Loucy (cell line): ENCODE measurements around the gene DSG4.

Experiments
- H2AFZ ChIP-seq: fragments of 200-600 bp; sonication (generic); 2 replicates; pipeline ENCODE4 v1.6.0; 2016; ENCODE audit warnings: antibody characterized with exemption, mild to moderate bottlenecking, low read length, moderate library complexity
- H3F3A ChIP-seq: fragments of 200-600 bp; 2 replicates; pipeline ENCODE4 v1.6.0; 2016; ENCODE audit warnings: antibody characterized with exemption, low read depth, mild to moderate bottlenecking
- H3K27me3 ChIP-seq: fragments of 200-600 bp; sonication (generic); 2 replicates; pipeline ENCODE4 v1.6.1; 2014; ENCODE audit warnings: low read length, mild to moderate bottlenecking; ENCODE audit not compliant: insufficient read depth, poor library complexity, severe bottlenecking
- H3K36me3 ChIP-seq: fragments of 200-600 bp; sonication (generic); 2 replicates; pipeline ENCODE4 v1.6.1; 2016; ENCODE audit warnings: low read length; ENCODE audit not compliant: insufficient read depth
- H3K4me1 ChIP-seq: fragments of 200-600 bp; sonication (generic); 2 replicates; pipeline ENCODE4 v1.5.1; 2014; ENCODE audit warnings: low read length, mild to moderate bottlenecking; ENCODE audit not compliant: insufficient read depth, poor library complexity, severe bottlenecking
- H3K4me2 ChIP-seq: fragments of 200-600 bp; sonication (generic); 2 replicates; pipeline ENCODE4 v1.6.0; 2014; ENCODE audit warnings: antibody characterized with exemption, low read length, low read depth, mild to moderate bottlenecking; ENCODE audit not compliant: poor library complexity, severe bottlenecking
- H3K4me3 ChIP-seq: fragments of 200-600 bp; sonication (generic); 2 replicates; pipeline ENCODE4 v1.5.1; 2014; ENCODE audit warnings: low read length, mild to moderate bottlenecking, mixed read lengths; ENCODE audit not compliant: poor library complexity, severe bottlenecking
- H3K79me2 ChIP-seq: fragments of 200-600 bp; sonication (generic); 2 replicates; pipeline ENCODE4 v1.6.1; 2014; ENCODE audit warnings: low read length; ENCODE audit not compliant: insufficient read depth
- H3K9ac ChIP-seq: fragments of 200-600 bp; sonication (generic); 2 replicates; pipeline ENCODE4 v1.6.0; 2014; ENCODE audit warnings: mild to moderate bottlenecking, low read depth, low read length, moderate library complexity; ENCODE audit not compliant: poor library complexity, severe bottlenecking
- H3K9me2 ChIP-seq: fragments of 200-600 bp; sonication (generic); replicated peaks from 2 replicates; pipeline ENCODE4 v1.6.1; 2016; ENCODE audit warnings: low read depth, low read length, mixed read lengths
- H3K9me3 ChIP-seq: fragments of 200-600 bp; sonication (generic); 2 replicates; pipeline ENCODE4 v1.6.1; 2014; ENCODE audit warnings: mild to moderate bottlenecking, antibody characterized with exemption, low read length, low read depth; ENCODE audit not compliant: insufficient read depth
- H4K20me1 ChIP-seq: fragments of 200-600 bp; sonication (generic); 2 replicates; pipeline ENCODE4 v1.6.0; 2014; ENCODE audit warnings: antibody characterized with exemption, low read length, mild to moderate bottlenecking; ENCODE audit not compliant: insufficient read depth, poor library complexity, severe bottlenecking
- CTCF ChIP-seq: fragments of 200-600 bp; sonication (generic); conservative IDR thresholded peaks from 2 replicates; pipeline ENCODE4 v1.5.1; 2014; ENCODE audit warnings: mild to moderate bottlenecking, antibody characterized with exemption, low read length
- EZH2phosphoT487 ChIP-seq: fragments of 200-600 bp; IDR thresholded peaks from 2 replicates; pipeline ENCODE4 v1.6.1; 2018; ENCODE audit warnings: antibody characterized with exemption, mild to moderate bottlenecking, moderate library complexity, borderline replicate concordance

DSG4 gene

GRCh38 chr18:31369478-31369877 lies 7.1 kb upstream of the DSG4 start:
- no peaks in the 10 kb centered on the region for H3K4me1 ChIP-seq
- no peak for TF ChIP-seq EZH2phosphoT487
- no peak for TF ChIP-seq CTCF
- H2AFZ ChIP-seq, result no peak overlapping the region

GRCh38 chr18:31371989-31372388 lies 4.6 kb upstream of the DSG4 start:
- no peaks in the 10 kb centered on the region for H3K9me3 ChIP-seq
- H3K4me3 ChIP-seq, result no peak overlapping the region
- H3K36me3 ChIP-seq, result no peaks in the 10 kb centered on the region
- no peaks in the 10 kb centered on the region for H3K4me1 ChIP-seq
- H4K20me1 ChIP-seq, result no peaks in the 10 kb centered on the region
- H3K79me2 ChIP-seq, result no peaks in the 10 kb centered on the region
- H3K9ac ChIP-seq, result no peak overlapping the region
- no peak overlapping the region for H3K4me2 ChIP-seq
- TF ChIP-seq CTCF, result no peak
- TF ChIP-seq EZH2phosphoT487, result no peak
- no peaks in the 10 kb centered on the region for H3F3A ChIP-seq
- no peaks in the 10 kb centered on the region for H3K9me2 ChIP-seq
- H2AFZ ChIP-seq, result no peak overlapping the region
- no peaks in the 10 kb centered on the region for H3K27me3 ChIP-seq

More at GRCh38 chr18:31369478-31369877, 7.1 kb upstream of the DSG4 start:
- no peak overlapping the region for H3K4me2 ChIP-seq
- H3K4me3 ChIP-seq, result no peak overlapping the region
- no peaks in the 10 kb centered on the region for H3K9me2 ChIP-seq
- no peaks in the 10 kb centered on the region for H4K20me1 ChIP-seq
- H3K9ac ChIP-seq, result no peak overlapping the region
- no peaks in the 10 kb centered on the region for H3K27me3 ChIP-seq
- H3F3A ChIP-seq, result no peaks in the 10 kb centered on the region
- no peaks in the 10 kb centered on the region for H3K9me3 ChIP-seq
- no peaks in the 10 kb centered on the region for H3K79me2 ChIP-seq
- no peaks in the 10 kb centered on the region for H3K36me3 ChIP-seq

GRCh38 chr18:31373641-31374040 lies 2.9 kb upstream of the DSG4 start:
- TF ChIP-seq EZH2phosphoT487 (no peak), CTCF (no peak)
- Histone ChIP-seq H3K4me3 (no peak overlapping the region), H4K20me1 (no peaks in the 10 kb centered on the region), H3K9ac (no peak overlapping the region), H2AFZ (no peak overlapping the region), H3K79me2 (no peaks in the 10 kb centered on the region), H3K9me3 (no peaks in the 10 kb centered on the region), H3F3A (no peaks in the 10 kb centered on the region), H3K36me3 (no peaks in the 10 kb centered on the region), H3K4me2 (no peak overlapping the region), H3K4me1 (no peaks in the 10 kb centered on the region), H3K9me2 (no peaks in the 10 kb centered on the region), H3K27me3 (no peaks in the 10 kb centered on the region)
